A549 (cell line): ENCODE measurements around the gene COPRS. TPM values are rescaled to one million over a fixed set of nuclear protein-coding genes. Genes with fewer than 3 reads are reported as not detected.

Source experiments
- ATAC-seq, 2 experiments: fragments of 200-7000 bp in 1 of 2; fragments of >200 bp in 1 of 2; cut with Nextera tagmentation in 1 of 2; cut with Tn5 transposase in 1 of 2; 3 replicates each; pipeline versions ENCODE4 v1.8.0 to v1.9.1; 2018 to 2020; ENCODE audit warnings: mild to moderate bottlenecking in 1 of 2, moderate library complexity in 1 of 2
- CTCF ChIA-PET: fragments of 300-600 bp; sonication (Branson Sonifier 250); formaldehyde crosslinking; extraction: SDS; loops from one replicate; lab custom pipeline; 2021; ENCODE audit warnings: antibody characterized with exemption, inconsistent platforms; lab: Yijun Ruan, JAX
- POLR2A ChIA-PET: fragments of 350-600 bp; formaldehyde crosslinking; extraction: SDS; loops from one replicate; lab custom pipeline; 2021; ENCODE audit warnings: antibody characterized with exemption, inconsistent platforms; lab: Yijun Ruan, JAX
- DNase-seq, 2 experiments: peaks; one replicate each; pipeline versions ENCODE4 v3.0.0 to v3.0.0-alpha.2; 2011 to 2016; ENCODE audit warnings: low read depth in 1 of 2, low spot score in 1 of 2
- FAIRE-seq: peaks from 2 replicates; lab custom pipeline; 2011; peaks lifted over from hg19 to GRCh38; lab: Jason Lieb, UNC
- H3K27ac ChIP-seq, 2 experiments: fragments of >200 bp; sonication (Bioruptor Twin); formaldehyde crosslinking; 3 replicates each; pipeline ENCODE4 v1.5.1; 2016 to 2017
- H3K4me1 ChIP-seq: fragments of >200 bp; sonication (Bioruptor Twin); formaldehyde crosslinking; 3 replicates; pipeline ENCODE4 v1.6.1; 2016
- H3K4me2 ChIP-seq: fragments of >200 bp; sonication (Bioruptor Twin); formaldehyde crosslinking; 3 replicates; pipeline ENCODE4 v1.6.1; 2016
- H3K4me3 ChIP-seq: fragments of >200 bp; sonication (Bioruptor Twin); formaldehyde crosslinking; 3 replicates; pipeline ENCODE4 v1.5.1; 2016
- H3K9me3 ChIP-seq: fragments of >200 bp; sonication (Bioruptor Twin); formaldehyde crosslinking; 3 replicates; pipeline ENCODE4 v1.6.1; 2016
- BCL3 ChIP-seq: fragments of >200 bp; sonication (Bioruptor Twin); formaldehyde crosslinking; IDR thresholded peaks from 3 replicates; pipeline ENCODE4 v1.6.1; 2016
- CEBPB ChIP-seq, 2 experiments: fragments of >200 bp in 1 of 2; sonication (Bioruptor Twin) in 1 of 2; formaldehyde crosslinking in 1 of 2; IDR thresholded peaks; 2 replicates each; pipeline ENCODE4 v1.6.1; 2012 to 2016
- E2F6 ChIP-seq: IDR thresholded peaks from 2 replicates; pipeline ENCODE4 v1.6.1; 2012; ENCODE audit warnings: low read depth, borderline replicate concordance
- EHF ChIP-seq: fragments of 250-450 bp; sonication (Bioruptor Pico); IDR thresholded peaks from 2 replicates; pipeline ENCODE4 v1.5.0; 2020; ENCODE audit warnings: mild to moderate bottlenecking
- EHMT2 ChIP-seq: fragments of 200-600 bp; sonication (generic); IDR thresholded peaks from 2 replicates; pipeline ENCODE4 v1.6.1; 2016; ENCODE audit warnings: antibody characterized with exemption, low read depth, mild to moderate bottlenecking, moderate library complexity
- EP300 ChIP-seq, 2 experiments: fragments of >200 bp; sonication (Bioruptor Twin); formaldehyde crosslinking; IDR thresholded peaks; 2 replicates in 1 of 2; 3 replicates in 1 of 2; pipeline ENCODE4 v1.6.1; 2016 to 2017
- ESRRA ChIP-seq: fragments of 150-350 bp; IDR thresholded peaks from 2 replicates; pipeline ENCODE4 v1.6.1; 2014; ENCODE audit warnings: mild to moderate bottlenecking, low read length, borderline replicate concordance
- FOXS1 ChIP-seq: fragments of 250-450 bp; sonication (Bioruptor Pico); IDR thresholded peaks from 2 replicates; pipeline ENCODE4 v1.5.0; 2020; ENCODE audit warnings: mild to moderate bottlenecking, moderate library complexity
- HES2 ChIP-seq: fragments of >200 bp; sonication (Bioruptor Twin); formaldehyde crosslinking; IDR thresholded peaks from 2 replicates; pipeline ENCODE4 v1.6.1; 2016
- HOXB13 ChIP-seq: fragments of 250-450 bp; sonication (Bioruptor Pico); IDR thresholded peaks from 2 replicates; pipeline ENCODE4 v1.5.0; 2020; ENCODE audit warnings: low read depth, mild to moderate bottlenecking, moderate library complexity
- HOXB5 ChIP-seq: fragments of 250-450 bp; sonication (Bioruptor Pico); IDR thresholded peaks from 2 replicates; pipeline ENCODE4 v1.5.0; 2020; ENCODE audit warnings: mild to moderate bottlenecking, moderate library complexity
- KDM5A ChIP-seq: fragments of 200-600 bp; sonication (generic); IDR thresholded peaks from 2 replicates; pipeline ENCODE4 v1.6.1; 2016; ENCODE audit warnings: antibody characterized with exemption, mild to moderate bottlenecking
- MAFK ChIP-seq: fragments of 450-650 bp; IDR thresholded peaks from 2 replicates; pipeline ENCODE4 v1.6.1; 2014; ENCODE audit not compliant: partially characterized antibody
- MYC ChIP-seq: IDR thresholded peaks from 2 replicates; pipeline ENCODE4 v1.6.1; 2012; ENCODE audit warnings: mild to moderate bottlenecking, inconsistent platforms, low read length, improper control_type of control experiment, borderline replicate concordance
- PBX3 ChIP-seq: IDR thresholded peaks from 2 replicates; pipeline ENCODE4 v1.6.1; 2012
- PHF8 ChIP-seq: fragments of 200-600 bp; sonication (generic); IDR thresholded peaks from 2 replicates; pipeline ENCODE4 v1.6.1; 2016; ENCODE audit warnings: low read depth, mild to moderate bottlenecking, antibody characterized with exemption, moderate library complexity, borderline replicate concordance
- SMC3 ChIP-seq: fragments of >200 bp; sonication (Bioruptor Twin); formaldehyde crosslinking; IDR thresholded peaks from 3 replicates; pipeline ENCODE4 v1.6.1; 2018; ENCODE audit warnings: inconsistent platforms
- TP53 ChIP-seq: fragments of 250-450 bp; sonication (Bioruptor Pico); IDR thresholded peaks from 2 replicates; pipeline ENCODE4 v1.5.0; 2021; ENCODE audit warnings: mild to moderate bottlenecking, moderate library complexity
- USF2 ChIP-seq: fragments of 450-650 bp; IDR thresholded peaks from 2 replicates; pipeline ENCODE4 v1.6.1; 2014; ENCODE audit warnings: antibody characterized with exemption
- ZC3H11A ChIP-seq: fragments of 450-650 bp; IDR thresholded peaks from 2 replicates; pipeline ENCODE4 v1.6.1; 2014; ENCODE audit warnings: antibody characterized with exemption, mild to moderate bottlenecking
- WGBS: methylation state at CpG from one replicate; pipeline ENCODE4 v1.1.6; 2017; ENCODE audit errors: missing lambda C conversion rate; 5-methylcytosine and 5-hydroxymethylcytosine counted together
- polyA plus RNA-seq, 4 experiments: library from polyadenylated mRNA; depleted of rRNA in 3 of 4; stranded (reverse); fragments of >200 nt; fragmentation: RNase III in 1 of 4; extraction: RNeasy Plus Mini Kit Qiagen cat#74134 plus additional on column Dnase treatment in 1 of 4; gene quantifications; 2 replicates in 3 of 4; 3 replicates in 1 of 4; pipeline ENCODE4 v1.2.3, GENCODE V29; 2011 to 2017

Gene COPRS
- polyA plus RNA-seq, 2 of the 4 experiments (the other 2 are of a cell fraction): 80.5 to 98.3 TPM

GRCh38 chr17:31888124-31888523 is 29.1 kb upstream of the COPRS start (continued):
- TF ChIP-seq USF2 (no peak), EP300 (IDR thresholded peaks at IDR 0.05) (no peak), SMC3 (no peak), BCL3 (no peak), HES2 (no peak), TP53 (CRISPR knock-in tag) (no peak), MYC (no peak), EHF (CRISPR knock-in tag) (no peak), E2F6 (no peak), HOXB5 (no peak)
- TF ChIP-seq, all 56 proteins: peak for 0

- no peak for FAIRE-seq
- Histone ChIP-seq H3K4me1 (no peaks in the 10 kb centered on the region), H3K9me3 (no peaks in the 10 kb centered on the region)
- 91% methylated on average over 6 of the region's 6 CpGs for WGBS
- ChIA-PET POLR2A (interaction anchor here (1.7 kb wide), 1 partner anchor 19 kb away, joined by 5 read pairs; the partner anchor contains the start of gene UTP6), CTCF (interaction anchor here (0.8 to 2.2 kb wide), 5 partner anchors 10 to 40 kb away, joined by 3 to 13 read pairs (median 3); partner anchors contain the start of gene UTP6)
- no peak for ATAC-seq
- TF ChIP-seq KDM5A: no peak
- no peak for TF ChIP-seq EHMT2
- no peak for TF ChIP-seq EHF (CRISPR knock-in tag)
- TF ChIP-seq PBX3: no peak
- TF ChIP-seq ZC3H11A: no peak
- no peak for TF ChIP-seq HES2
- TF ChIP-seq SMC3: no peak
- no peak for TF ChIP-seq MAFK
- TF ChIP-seq USF2: no peak
- TF ChIP-seq PHF8: no peak
- TF ChIP-seq ESRRA: no peak
- TF ChIP-seq CEBPB (IDR thresholded peaks at IDR 0.05): no peak
- no peak for TF ChIP-seq HOXB13 (CRISPR knock-in tag)
- TF ChIP-seq FOXS1 (CRISPR knock-in tag): no peak
- TF ChIP-seq, all 56 proteins: peak for 0
- DNase-seq: no peak
- Histone ChIP-seq H3K4me2 (no peak overlapping the region), H3K4me3 (no peak overlapping the region), H3K27ac (no peak overlapping the region)
Observed at GRCh38 chr17:31882571-31882970, 23.5 kb upstream of the COPRS start.
